Activated T-helper 17 cell treated with anti-CD3 and anti-CD28 coated beads, Interleukin-2, amount 50 U/mL, for 72 hours (primary cell): ENCODE data around the gene SETD7. TPM values are rescaled to one million over a fixed set of nuclear protein-coding genes. Genes with fewer than 3 reads are reported as not detected.

ENCODE experiments used
- ATAC-seq: fragments of 150-1000 bp; cut with Tn5 transposase; replicated peaks from 2 replicates; pipeline ENCODE4 v1.10.0; 2021; ENCODE audit warnings: mild to moderate bottlenecking, moderate library complexity
- H3K27ac Mint-ChIP-seq: one replicate; pipeline ENCODE4 v1.8.0; 2022; ENCODE audit warnings: mixed read lengths
- H3K27me3 Mint-ChIP-seq: one replicate; pipeline ENCODE4 v1.8.0; 2022; ENCODE audit warnings: mixed read lengths
- H3K36me3 Mint-ChIP-seq: one replicate; pipeline ENCODE4 v1.8.0; 2022; ENCODE audit warnings: low read depth, mild to moderate bottlenecking, mixed read lengths
- H3K4me1 Mint-ChIP-seq: one replicate; pipeline ENCODE4 v1.8.0; 2022; ENCODE audit warnings: mixed read lengths
- H3K4me3 Mint-ChIP-seq: one replicate; pipeline ENCODE4 v1.8.0; 2022; ENCODE audit warnings: mild to moderate bottlenecking, mixed read lengths
- H3K9me3 Mint-ChIP-seq: one replicate; pipeline ENCODE4 v1.8.0; 2022; ENCODE audit warnings: mixed read lengths
- total RNA-seq, 2 donors: library from RNA; stranded (reverse); gene quantifications; one replicate each; pipeline ENCODE4 v1.2.3, GENCODE V29; 2022

The SETD7 gene
- total RNA-seq, 2 donors from 2014 or later = 18.0 to 22.7 TPM

DNA sequence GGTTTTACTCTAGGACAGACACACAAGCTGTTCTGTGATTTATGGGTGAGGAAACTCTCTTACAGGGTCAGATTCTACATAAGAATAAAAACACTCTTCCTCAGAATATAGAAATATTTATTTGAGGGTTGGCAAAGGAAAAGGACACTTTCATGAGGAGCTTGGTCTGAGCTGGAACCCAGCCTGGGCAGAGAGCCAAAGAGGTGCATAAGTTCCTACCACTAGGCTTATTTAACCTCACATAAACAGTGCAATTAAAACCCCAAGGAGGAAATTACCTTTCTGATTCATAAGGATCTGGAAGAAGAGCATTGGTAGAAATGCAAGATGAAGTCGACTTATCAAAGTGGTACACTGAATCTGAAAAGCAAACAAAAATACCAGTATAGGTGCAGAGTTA, 32.9 kb downstream of the SETD7 start:
- H3K36me3 Mint-ChIP-seq = peaks cover 99% of the 10 kb centered on the region

DNA sequence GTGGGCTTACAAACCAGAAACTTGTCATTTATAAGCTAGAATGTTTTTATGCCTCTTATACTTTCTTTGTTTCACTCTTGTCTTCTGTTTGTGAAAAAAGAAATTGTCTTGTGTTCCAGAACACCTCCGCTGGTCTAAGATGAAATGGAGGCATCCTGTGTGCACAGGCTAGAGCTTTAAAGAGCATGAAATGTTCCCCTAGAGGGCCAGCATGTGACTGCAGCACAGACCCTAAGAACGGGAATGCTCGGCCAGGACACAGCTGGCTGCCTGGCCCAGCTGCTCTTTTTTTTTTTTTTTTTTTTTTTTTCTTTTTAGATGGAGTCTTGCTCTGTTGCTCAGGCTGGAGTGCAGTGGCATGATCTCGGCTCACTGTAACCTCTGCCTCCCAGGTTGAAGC, 33.6 kb downstream of the SETD7 start:
- Mint-ChIP-seq H3K36me3 (peaks cover 99% of the 10 kb centered on the region), H3K9me3 (no peaks in the 10 kb centered on the region), H3K27ac (no peak overlapping the region), H3K4me1 (peaks cover 6% of the 10 kb centered on the region), H3K4me3 (no peak overlapping the region), H3K27me3 (no peaks in the 10 kb centered on the region)
- no peak for ATAC-seq

More for the DNA sequence above, 32.9 kb downstream of the SETD7 start:
- Mint-ChIP-seq H3K4me3 (no peak overlapping the region), H3K4me1 (peaks cover 6% of the 10 kb centered on the region), H3K27ac (no peak overlapping the region), H3K9me3 (no peaks in the 10 kb centered on the region), H3K27me3 (no peaks in the 10 kb centered on the region)
- no peak for ATAC-seq

DNA sequence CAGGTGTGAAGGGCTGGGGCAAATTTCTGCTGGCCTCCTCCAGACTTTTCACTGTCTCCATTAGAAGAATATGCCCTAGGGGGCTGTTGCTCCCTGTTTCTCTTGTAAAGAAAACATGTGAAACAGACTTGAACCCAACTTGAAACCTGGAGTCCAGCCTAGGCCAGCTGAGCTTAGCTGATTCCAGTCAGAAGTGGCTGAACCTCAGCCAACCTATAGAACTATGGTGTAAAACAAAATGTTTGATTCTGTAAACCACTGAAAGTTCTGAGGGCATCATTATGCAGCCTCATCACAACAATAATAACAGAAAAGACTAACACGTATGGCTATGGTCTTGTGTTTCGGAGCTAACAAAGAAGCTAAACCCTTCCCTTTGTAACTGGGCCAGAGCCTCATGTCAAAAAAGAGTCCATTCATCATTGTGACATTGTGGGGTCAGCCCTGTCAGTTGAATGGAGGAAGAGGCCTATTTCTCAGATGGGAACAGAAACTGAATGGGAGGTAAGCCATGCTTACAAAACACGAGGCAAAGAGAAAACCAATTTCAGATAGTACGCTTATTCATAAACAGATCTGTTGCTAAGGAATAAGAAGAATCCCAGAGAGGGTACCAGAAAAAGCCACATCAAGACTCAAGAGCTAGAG, 34.1 kb downstream of the SETD7 start:
- Mint-ChIP-seq H3K4me1 (peaks cover 7% of the 10 kb centered on the region), H3K4me3 (no peak overlapping the region), H3K27me3 (no peaks in the 10 kb centered on the region), H3K9me3 (no peaks in the 10 kb centered on the region), H3K27ac (peak overlapping the region; percentile 26), H3K36me3 (peaks cover 99% of the 10 kb centered on the region)
- no peak for ATAC-seq

GRCh38 chr4:139515531-139515958, 40.5 kb downstream of the SETD7 start:
- Mint-ChIP-seq H3K4me1 (peaks cover 9% of the 10 kb centered on the region), H3K27ac (peak overlapping the region; percentile 38), H3K4me3 (no peak overlapping the region), H3K36me3 (peaks cover 93% of the 10 kb centered on the region), H3K27me3 (no peaks in the 10 kb centered on the region), H3K9me3 (no peaks in the 10 kb centered on the region)
- ATAC-seq = no peak

DNA sequence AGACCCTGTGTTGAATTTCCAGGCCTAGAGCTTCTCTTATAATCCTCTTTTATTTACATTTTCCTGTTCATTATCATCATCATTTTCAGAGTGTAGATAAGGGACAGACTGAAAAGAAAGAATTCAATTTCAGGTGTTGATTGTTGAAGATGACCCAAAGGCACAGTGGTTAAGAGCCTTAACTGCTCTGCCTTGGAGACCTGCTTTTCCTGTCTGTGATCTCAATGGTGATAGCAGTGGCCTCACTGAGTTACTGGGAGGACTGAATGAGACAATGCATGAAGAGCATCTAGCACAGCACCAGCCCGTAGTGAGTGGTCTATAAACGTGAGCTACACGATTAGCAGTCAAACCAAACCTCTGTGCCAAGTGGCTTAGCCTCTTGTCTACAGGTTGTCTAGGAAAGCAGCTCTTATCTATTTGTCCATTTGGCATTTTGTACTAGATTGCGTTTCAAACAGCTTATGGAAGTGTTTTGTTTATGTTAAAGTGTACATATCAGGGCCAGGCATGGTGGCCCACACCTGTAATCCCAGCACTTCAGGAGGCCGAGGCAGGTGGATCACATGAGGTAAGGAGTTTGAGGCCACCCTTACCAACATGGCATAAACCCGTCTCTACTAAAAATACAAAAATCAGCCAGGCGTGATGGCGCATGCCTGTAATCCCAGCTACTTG, 41.5 kb downstream of the SETD7 start:
- H3K9me3 Mint-ChIP-seq = no peaks in the 10 kb centered on the region
- no peak overlapping the region for H3K27ac Mint-ChIP-seq
- peaks cover 93% of the 10 kb centered on the region for H3K36me3 Mint-ChIP-seq

DNA sequence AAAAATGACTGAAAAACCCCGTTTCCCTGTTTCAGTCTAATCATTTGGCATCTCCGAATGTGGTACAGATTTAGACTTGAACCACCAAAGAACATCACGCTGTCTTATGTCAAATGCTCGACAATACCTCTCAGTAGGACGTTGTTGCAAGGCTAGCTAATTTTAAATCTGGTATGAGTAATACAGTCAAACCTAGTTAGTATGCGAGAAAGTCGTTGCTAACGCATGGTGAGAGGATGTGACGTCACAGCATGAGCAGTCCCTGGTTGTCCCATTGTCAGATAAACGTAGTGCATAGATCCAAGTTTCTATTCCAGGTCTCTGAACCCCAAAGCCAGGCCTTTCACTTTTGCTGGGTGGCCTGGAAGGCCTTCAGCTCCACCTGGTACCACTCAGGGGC, 44.7 kb downstream of the SETD7 start:
- Mint-ChIP-seq H3K4me3 (peak overlapping the region; percentile 24), H3K27ac (peak overlapping the region; percentile 70), H3K27me3 (no peaks in the 10 kb centered on the region), H3K9me3 (no peaks in the 10 kb centered on the region), H3K4me1 (peaks cover 10% of the 10 kb centered on the region), H3K36me3 (peaks cover 84% of the 10 kb centered on the region)
- peak; percentile 94 for ATAC-seq

More for the DNA sequence above, 41.5 kb downstream of the SETD7 start:
- Mint-ChIP-seq H3K27me3 (no peaks in the 10 kb centered on the region), H3K4me3 (no peak overlapping the region), H3K4me1 (peaks cover 9% of the 10 kb centered on the region)
- ATAC-seq = no peak

GRCh38 chr4:139509727-139510410, 46.1 kb downstream of the SETD7 start:
- Mint-ChIP-seq H3K4me1 (peaks cover 10% of the 10 kb centered on the region), H3K27ac (no peak overlapping the region), H3K4me3 (no peak overlapping the region), H3K36me3 (peaks cover 81% of the 10 kb centered on the region), H3K9me3 (no peaks in the 10 kb centered on the region), H3K27me3 (no peaks in the 10 kb centered on the region)
- ATAC-seq = no peak

DNA sequence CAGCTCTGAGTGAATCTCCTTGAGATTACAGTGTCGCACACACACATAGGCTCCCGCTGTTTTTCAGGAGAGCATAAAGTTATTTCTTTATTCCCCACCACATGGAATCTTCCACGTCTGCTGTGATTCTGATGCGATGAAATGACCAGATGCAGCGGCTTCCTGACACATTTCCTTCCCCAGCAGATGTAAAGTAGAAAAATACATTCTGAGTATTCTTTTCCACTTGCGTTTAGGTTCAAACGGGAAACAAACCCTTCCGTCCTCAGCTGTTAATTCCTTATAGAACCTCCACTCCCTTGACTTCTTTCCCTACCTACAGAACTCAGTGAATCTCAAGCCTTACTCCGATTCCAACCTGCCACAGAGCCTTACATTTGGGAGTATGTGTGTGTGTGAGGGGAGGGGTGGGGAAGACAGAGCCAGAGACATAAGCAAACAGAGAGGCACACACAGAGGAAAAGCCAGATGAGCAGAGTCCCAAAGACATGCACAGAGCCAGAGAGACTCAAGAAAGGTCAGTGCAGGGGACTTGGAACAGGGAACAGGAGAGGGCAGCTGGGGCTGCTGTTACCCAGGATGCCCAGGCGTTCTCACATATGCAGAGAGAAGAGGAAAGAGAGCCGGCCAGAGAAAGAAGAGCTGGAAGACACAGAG, 47.3 kb downstream of the SETD7 start:
- Mint-ChIP-seq H3K4me1 (peaks cover 10% of the 10 kb centered on the region), H3K9me3 (no peaks in the 10 kb centered on the region), H3K4me3 (no peak overlapping the region), H3K36me3 (peaks cover 78% of the 10 kb centered on the region), H3K27ac (peak overlapping the region; percentile 28), H3K27me3 (no peaks in the 10 kb centered on the region)
- ATAC-seq = no peak

- Mint-ChIP-seq H3K4me1 (peaks cover 10% of the 10 kb centered on the region), H3K27ac (no peak overlapping the region), H3K36me3 (peaks cover 65% of the 10 kb centered on the region), H3K4me3 (no peak overlapping the region), H3K9me3 (no peaks in the 10 kb centered on the region), H3K27me3 (no peaks in the 10 kb centered on the region)
- ATAC-seq = no peak
These were observed 49.2 kb downstream of the SETD7 start for GRCh38 chr4:139506774-139507173.

DNA sequence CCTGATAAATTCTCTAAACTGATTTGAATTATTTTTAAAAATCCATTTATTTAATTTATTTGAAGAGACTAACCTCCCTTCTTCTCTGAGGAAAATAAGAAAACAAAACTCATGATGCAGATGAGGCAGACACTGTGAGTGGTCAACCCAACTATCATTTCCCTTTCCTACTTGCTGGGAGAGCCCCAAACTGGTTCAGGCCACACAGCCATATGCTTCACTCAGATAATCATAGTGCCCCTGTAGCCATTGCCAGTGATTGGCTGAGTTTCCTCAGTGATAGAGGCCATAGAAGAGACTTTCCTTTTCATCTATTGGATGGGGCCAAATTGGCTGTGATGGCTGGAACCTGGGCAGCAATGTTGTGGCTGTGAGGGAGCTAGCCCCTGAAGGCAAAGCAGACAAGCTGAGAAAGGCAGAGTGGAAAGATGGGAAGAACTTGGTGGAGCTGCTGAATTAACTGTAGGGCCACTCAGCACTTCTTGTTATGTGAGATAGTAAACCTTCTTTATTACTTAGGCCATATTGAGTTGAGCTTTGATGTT, 52.3 kb downstream of the SETD7 start:
- Mint-ChIP-seq H3K36me3 (peaks cover 34% of the 10 kb centered on the region), H3K4me3 (no peak overlapping the region), H3K9me3 (no peaks in the 10 kb centered on the region), H3K4me1 (peaks cover 1% of the 10 kb centered on the region), H3K27ac (no peak overlapping the region), H3K27me3 (no peaks in the 10 kb centered on the region)
- no peak for ATAC-seq

GRCh38 chr4:139501927-139502899, 53.8 kb downstream of the SETD7 start:
- Mint-ChIP-seq H3K27me3 (no peaks in the 10 kb centered on the region), H3K4me1 (no peaks in the 10 kb centered on the region), H3K36me3 (peaks cover 26% of the 10 kb centered on the region), H3K9me3 (no peaks in the 10 kb centered on the region), H3K4me3 (no peak overlapping the region), H3K27ac (no peak overlapping the region)
- no peak for ATAC-seq

DNA sequence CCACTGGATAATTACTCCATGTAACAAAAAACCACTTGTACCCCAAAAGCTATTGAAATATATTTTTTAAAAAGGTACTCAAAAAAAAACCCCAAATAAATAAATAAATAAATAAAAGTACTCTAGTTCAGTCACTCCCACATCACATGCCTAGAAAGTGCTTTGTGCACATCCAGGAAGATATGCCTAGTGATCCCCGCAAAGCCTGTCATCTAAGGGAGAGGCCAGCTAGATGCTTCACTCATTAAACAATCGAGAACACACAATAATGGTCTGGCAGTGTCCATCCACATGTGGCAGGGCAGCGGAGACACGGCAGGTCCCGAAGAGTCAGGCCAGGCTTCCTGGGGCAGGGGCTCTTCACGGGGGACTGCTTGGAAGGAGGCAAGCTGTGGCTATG, 54.5 kb downstream of the SETD7 start:
- H3K4me3 Mint-ChIP-seq = no peak overlapping the region
- H3K27ac Mint-ChIP-seq = no peak overlapping the region
- H3K36me3 Mint-ChIP-seq = peaks cover 21% of the 10 kb centered on the region
- no peaks in the 10 kb centered on the region for H3K27me3 Mint-ChIP-seq
- no peaks in the 10 kb centered on the region for H3K9me3 Mint-ChIP-seq
- no peaks in the 10 kb centered on the region for H3K4me1 Mint-ChIP-seq
- ATAC-seq = no peak

GRCh38 chr4:139501117-139501516, 54.9 kb downstream of the SETD7 start:
- no peaks in the 10 kb centered on the region for H3K27me3 Mint-ChIP-seq
- no peak overlapping the region for H3K27ac Mint-ChIP-seq
- H3K4me1 Mint-ChIP-seq = no peaks in the 10 kb centered on the region
- ATAC-seq = no peak
- no peak overlapping the region for H3K4me3 Mint-ChIP-seq
- peaks cover 19% of the 10 kb centered on the region for H3K36me3 Mint-ChIP-seq
- H3K9me3 Mint-ChIP-seq = no peaks in the 10 kb centered on the region
